NCI-H128 (cell line): ENCODE results near the gene USP4.
"Not testable (repeated sequence)": the region's sequence is repeated elsewhere in the genome, so short reads cannot be mapped to it uniquely, and the experiment has no call there.

Source experiments
- DNase-seq: peaks from one replicate; lab custom pipeline; 2025; ENCODE audit not compliant: unreplicated experiment; lab: John Stamatoyannopoulos, UW

USP4 gene, protein sequence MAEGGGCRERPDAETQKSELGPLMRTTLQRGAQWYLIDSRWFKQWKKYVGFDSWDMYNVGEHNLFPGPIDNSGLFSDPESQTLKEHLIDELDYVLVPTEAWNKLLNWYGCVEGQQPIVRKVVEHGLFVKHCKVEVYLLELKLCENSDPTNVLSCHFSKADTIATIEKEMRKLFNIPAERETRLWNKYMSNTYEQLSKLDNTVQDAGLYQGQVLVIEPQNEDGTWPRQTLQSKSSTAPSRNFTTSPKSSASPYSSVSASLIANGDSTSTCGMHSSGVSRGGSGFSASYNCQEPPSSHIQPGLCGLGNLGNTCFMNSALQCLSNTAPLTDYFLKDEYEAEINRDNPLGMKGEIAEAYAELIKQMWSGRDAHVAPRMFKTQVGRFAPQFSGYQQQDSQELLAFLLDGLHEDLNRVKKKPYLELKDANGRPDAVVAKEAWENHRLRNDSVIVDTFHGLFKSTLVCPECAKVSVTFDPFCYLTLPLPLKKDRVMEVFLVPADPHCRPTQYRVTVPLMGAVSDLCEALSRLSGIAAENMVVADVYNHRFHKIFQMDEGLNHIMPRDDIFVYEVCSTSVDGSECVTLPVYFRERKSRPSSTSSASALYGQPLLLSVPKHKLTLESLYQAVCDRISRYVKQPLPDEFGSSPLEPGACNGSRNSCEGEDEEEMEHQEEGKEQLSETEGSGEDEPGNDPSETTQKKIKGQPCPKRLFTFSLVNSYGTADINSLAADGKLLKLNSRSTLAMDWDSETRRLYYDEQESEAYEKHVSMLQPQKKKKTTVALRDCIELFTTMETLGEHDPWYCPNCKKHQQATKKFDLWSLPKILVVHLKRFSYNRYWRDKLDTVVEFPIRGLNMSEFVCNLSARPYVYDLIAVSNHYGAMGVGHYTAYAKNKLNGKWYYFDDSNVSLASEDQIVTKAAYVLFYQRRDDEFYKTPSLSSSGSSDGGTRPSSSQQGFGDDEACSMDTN

DNA sequence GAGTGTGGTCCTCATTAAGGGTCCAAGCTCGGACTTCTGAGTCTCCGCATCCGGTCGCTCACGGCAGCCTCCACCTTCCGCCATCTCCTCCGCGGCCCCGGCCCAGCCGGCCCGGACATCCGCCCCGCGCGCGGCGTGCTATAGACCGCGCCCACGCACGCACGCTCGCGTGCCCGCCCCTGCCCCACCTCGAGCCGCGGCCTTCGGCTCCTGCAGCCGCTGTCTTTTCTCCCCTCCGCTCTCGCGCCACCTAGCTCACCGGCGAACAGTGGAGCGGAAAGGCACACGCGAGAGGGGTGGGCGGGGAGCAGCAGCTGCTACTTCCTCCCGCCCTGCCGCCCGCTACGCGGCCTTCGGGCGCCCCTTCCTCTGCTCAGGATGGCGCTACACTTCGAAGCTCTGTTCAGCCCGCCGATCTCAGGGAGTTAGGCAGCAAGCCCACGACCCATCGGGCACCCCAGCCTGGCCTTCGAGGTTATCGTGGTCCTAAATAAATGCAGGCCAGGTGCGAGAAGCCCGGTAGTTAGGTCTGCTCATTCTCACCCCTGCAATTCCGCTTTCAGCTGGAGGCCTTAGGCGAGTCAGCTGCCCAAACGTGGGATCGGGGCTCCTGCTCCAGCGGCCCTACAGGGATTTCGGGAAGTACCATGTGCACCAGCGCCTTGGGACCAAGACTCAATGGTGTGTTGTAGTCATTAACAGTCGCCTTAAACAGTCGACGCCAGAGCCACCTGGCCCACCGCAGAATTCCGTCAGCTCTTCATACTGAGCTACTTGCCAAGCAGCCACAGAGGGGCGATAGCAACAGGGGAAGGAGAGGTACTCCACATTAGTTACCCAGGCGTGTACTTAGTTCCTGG, at the start of gene USP4:
Gene USP4 (minus strand): TSS at position 113 of the 860 bp plus-strand sequence. CDS start 29 bp downstream, at position 84.
- peak; percentile 70 for DNase-seq

DNA sequence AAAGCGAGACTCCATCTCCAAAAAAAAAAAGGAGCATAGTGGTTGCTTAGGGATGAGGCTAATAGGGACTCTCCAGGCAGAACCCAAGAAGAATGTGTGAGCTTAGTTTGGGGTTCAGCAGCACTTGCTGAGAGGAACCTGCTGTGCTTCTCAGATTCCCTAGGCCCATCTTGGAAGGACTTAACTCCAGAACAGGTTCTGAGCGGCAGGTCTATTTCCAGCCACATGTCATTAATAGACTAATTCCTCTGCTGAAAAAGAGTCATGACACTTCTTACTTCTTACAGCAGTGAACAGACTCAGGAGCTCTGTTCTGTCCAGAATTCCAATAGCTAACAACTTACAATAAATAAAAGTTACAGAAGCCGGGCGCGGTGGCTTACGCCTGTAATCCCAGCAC, 49.4 kb upstream of the USP4 start:
- DNase-seq, result no peak

DNA sequence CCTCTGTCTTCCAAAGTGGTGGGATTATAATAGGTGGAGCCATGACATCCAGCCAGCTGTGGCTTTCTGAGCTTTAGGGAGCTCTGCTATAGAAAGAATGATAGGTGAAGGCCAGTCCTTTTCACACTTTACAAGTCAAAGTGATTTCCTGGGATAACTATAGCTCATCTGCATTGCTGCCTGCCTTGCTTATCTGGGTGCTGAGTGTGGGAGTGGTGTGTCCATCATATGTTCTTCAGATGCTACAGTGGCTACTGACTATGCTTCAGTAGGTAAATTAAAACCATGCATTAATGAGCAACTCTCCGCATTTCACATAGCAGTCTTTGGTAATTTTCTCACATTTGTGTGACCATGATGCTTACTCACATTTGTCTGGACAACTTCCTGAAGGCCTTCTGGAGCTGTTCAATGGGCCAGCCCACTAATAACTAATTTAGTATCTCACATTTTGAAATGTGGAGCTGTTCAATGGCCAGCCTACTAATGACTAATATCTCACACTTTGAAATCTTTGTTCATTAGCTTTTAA, 48.5 kb upstream of the USP4 start:
- DNase-seq, result no peak

DNA sequence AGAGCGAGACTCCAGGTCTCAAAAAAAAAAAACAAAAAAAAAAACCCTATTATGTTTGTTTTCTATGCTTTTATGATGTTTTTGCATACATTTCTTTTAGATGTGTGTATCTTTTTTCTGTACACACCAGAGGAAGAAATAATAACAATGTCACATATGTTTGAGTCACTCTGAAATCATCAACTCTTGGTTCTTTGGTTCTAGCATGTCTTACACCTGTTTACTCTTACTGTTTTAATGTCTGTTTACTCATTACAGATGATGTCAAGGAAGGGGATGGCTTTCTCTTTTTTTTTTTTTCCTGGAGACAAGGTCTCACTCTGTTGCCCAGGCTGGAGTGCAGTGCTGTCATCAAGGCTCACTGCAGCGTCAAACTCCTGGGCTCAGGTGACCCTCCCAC, 47.9 kb upstream of the USP4 start:
- no peak for DNase-seq

DNA sequence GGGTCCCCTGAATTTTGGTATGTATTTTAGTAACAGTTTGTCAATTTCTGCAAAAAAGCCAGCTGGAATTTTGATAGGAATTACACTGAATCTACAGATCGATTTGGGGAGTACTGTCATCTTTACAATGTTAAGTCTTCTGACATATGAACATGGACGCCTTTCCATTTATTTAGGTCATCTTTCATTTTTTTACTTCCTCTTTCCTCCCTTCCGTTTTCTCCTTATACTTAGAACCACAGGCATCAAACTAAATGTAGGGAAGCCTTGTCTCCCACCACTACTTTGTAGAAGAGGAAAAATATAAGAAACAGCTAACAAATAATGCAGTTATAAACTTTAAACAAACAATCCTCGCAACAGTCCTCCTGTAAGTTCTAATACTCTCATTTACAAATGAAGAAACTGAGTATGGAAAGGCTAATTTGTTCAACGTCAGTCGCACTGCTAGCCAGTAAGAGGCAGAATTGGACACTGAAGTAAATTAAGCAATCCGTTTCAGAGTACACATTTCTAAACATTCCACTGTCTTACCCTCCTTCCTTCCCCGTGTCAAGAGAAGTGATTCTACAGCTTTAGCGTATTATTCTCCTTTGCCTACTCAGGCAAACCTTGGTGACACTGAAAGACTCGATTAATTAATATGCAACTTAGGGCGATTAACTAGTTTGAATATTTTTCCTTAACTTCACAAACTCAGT, 46.4 kb upstream of the USP4 start:
- DNase-seq, result no peak

DNA sequence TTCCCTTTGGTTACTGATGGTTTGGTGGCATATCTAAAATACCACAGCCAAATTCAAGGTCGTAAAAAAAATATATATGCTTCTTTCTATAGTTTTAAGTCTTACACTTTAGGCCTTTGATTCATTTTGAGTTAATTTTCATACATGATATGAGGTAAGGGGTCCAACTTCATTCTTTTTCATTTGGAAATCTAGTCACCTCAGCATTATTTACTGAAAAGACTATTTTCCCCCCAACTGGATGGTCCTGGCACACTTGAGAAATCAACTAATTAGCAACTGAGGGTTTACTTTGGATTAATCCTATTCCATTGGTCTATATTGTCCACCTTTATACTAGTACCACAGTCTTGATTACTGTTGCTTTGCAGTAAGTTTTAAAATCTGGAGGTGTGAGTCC, 45.8 kb upstream of the USP4 start:
- DNase-seq, result no peak

DNA sequence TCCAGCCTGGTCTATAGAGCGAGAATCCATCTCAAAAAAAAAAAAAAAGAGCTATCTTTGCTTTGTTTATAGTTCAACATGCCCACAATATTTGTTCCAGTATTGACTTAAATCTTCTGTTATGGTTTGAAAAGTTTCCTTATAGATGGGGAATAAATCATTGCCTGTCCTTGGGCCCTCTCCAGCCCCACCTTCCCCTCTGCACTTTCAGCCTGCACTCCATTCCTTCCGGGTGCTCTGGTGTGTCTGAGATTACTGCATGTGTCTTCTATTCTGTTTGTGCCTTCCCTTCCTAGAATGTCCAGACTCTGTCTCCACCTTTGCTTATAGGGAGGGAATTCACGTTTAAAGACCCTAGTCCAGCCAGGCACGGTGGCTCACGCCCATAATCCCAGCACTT, 43.5 kb upstream of the USP4 start:
- DNase-seq, result no peak

DNA sequence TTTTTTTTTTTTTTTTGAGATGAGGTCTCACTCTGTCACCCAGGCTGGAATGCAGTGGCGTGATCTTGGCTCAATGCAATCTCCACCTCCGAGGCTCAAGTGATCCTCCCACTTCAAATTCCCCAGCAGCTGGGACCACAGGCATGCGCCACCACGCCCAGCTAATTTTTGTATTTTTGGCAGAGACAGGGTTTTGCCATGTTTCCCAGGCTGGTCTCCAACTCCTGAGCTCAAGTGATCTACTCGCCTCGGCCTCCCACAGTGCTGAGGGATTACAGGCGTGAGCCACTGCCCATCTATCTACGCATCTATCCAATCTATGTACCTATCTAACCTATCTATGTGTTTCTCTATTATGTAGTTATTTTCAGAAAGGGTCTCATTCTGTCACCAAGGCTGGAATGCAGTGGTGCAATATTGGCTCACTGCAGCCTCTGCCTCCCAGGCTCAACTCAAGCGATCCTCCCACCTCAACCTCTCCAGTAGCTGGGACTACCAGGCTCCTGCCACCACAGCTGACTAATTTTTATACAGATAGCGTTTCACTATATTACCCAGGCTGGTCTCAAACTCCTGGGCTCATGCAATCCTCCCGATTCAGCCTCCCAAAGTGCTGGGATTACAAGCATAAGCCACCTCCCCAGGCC, 38.5 kb upstream of the USP4 start:
- no peak for DNase-seq

DNA sequence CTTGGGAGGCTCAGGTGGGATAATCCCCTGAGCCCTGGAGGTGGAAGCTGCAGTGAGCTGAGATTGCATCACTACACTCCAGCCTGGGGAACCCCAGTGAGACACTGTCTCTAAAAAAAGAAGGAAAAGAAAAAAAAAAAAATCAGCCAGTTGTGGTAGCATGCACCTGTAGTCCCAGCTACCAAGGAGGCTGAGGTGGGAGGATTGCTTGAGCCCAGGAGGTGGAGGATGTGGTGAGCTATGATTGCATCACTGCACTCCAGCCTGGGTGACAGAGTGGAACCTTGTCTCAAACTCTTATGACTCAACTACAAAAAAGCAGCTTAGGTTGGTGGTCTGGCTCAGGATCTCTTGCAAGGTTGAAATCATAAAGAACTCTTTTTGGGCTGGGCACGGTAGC, 37.6 kb upstream of the USP4 start:
- DNase-seq, result no peak

DNA sequence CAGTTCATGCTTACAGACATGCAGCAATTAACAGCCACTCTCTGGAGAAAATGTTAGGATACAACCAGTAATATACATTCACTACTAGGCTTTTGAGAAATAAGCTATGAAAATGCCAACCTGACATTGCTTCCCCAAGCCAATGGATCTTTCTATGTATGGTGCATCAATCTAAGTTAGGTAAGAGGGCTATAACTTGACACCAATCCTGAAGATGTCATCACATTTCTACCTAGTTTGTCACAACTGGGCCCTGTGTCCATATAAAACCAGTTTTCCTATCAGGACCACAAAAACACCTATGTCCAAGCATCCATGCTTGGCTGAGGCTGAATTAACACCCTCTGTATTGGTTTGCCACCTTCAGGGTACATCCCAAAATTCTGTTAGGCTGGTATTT, 32.1 kb upstream of the USP4 start:
- DNase-seq, result no peak

DNA sequence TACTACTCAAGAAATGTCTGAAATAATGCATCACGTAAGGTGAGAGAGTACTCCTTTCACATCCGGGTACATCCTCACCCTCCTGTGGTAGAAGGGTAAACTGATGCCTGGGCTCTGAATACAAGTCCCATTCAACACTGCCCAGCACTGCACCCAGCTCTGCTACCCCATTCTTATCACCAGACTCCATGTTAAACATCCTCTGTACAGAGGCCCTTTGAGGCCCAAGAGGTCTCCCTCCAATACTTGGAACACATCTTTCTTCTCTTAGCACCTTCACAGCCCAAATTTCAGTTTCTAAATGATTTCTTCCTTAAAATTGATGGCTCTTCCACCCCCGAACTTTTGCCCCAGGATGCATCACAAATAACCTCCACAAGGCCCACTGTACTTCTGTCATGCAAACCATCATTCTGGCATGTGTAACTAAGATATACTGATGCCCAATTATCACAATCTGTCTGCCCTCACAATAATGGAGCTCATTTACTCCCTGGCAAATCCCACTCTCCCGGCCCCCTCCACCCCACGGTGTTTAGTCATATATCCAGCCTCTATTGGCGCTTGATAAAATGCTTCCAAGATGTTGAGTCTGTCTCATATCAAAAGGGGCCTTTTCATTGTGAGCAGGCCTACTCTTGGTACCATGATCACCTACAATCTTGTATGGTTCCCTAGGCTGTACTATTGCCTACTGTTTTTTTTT, 30.9 kb upstream of the USP4 start:
- no peak for DNase-seq

DNA sequence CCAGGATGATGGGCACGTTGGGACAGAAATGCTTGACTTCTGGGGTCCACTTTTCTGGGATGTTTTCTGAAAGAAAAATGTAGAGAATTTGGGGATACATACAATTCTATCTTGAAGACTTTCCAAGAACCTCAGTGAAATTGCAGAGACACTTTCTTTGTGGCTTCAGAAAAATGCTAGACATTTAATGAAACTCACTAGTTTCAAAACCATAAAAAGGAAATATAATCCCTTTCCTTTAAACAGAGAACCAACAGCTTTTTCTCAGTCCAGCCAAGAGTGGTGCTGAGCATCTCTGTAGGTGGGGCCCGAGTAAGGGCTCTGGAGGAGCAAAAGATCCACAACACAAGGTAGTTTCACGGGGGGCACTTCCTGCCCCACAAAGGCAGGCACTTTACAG, 22.7 kb upstream of the USP4 start:
- no peak for DNase-seq

DNA sequence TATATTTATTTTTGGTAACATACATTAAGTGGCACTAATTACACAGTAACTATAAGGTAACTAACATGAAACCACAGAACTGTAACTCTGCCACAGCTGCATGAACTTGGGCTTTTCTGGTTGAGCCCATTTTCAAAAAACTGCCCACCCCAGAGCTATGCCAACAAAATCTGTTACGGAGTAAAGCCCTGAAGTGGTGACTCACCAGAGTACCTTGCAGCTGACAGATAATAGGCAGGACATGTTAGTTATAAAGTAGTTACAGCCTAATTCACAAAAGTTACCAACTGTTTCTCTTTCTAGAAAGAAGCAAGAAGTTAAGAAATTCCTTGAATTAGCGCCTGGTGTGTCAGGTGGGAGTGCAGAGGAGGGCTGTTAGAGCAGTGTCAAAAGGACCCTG, 19.8 kb upstream of the USP4 start:
- no peak for DNase-seq

DNA sequence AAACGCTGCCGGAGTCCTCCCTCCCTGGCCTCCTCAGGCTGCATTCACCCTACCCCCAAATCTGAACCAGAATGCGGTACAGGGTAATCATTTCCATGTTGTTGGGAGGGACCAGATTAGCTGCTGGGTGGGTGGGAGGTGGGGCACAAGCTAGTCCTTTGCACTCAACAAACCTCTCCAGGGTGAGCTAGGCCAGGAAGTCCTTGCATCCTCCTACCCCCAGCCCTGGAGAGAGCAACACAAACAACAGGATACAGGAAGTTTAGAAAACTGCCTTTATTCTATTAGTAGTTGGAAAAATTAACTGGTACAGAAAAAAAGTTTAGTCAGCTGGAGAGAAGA, 19.0 kb upstream of the USP4 start:
- DNase-seq, result no peak

DNA sequence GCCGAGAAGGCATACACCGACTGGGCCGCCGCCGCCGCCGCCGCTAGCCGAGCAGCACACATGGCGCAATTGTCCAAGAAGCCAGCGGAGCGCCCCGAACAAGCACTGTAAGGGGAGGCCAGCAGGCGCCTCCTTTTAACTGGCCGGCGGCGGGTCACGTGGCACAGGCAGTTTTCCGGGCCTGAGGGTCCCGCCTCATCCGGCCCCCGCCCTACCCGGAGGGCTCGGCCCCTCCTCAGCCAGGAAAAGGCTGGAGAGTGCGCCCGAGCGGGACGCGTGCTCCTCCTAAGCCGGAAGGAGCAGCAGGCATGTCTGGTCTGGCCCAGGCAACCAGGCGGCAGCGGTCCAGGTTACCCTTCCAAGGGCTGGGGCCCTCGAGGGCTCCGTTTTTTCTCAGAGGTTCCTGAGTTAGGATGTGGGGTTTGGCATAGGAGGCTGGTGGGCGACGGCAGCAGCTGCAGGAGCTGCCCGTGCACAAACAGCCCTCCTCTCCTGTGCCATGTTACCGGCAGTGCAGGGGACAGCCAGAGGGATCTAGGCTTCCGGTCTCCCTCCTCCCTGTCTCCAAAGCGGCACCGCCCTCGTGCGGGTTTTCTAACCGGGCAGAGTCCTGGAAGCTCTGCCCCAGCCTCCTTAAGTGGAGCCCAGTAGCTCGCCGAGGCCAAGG, 18.5 kb upstream of the USP4 start, which contains the start of gene GPX1:
Gene GPX1 (minus strand): TSS at position 137 of the 667 bp plus-strand sequence. CDS start 75 bp downstream, at position 62.
- DNase-seq, result peak; percentile 82

DNA sequence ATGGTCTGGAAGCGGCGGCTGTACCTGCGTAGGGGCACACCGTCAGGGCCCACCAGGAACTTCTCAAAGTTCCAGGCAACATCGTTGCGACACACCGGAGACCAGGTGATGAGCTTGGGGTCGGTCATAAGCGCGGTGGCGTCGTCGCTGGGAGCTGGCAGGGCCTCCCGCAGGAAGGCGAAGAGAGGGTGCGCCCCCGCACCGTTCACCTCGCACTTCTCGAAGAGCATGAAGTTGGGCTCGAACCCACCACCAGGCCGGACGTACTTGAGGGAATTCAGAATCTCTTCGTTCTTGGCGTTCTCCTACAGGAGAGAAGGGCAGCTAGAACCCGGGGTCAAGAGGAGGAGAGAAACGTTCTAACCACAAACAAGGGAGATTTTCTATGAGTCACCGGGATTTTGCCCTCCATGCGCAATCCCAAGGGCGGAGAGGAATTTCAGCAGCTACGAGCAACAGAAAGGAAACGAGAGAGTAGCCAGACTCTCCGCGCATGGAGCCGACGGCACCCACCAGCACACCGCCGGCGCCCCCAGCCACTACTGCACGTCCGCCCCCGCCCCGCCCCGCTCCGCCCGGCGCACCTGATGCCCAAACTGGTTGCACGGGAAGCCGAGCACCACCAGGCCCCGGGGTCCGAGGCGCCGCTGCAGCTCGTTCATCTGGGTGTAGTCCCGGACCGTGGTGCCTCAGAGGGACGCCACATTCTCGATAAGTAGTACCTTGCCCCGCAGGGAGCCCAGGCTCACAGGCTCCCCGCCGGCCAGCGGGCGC, 17.8 kb upstream of the USP4 start:
- not testable (repeated sequence) for DNase-seq

DNA sequence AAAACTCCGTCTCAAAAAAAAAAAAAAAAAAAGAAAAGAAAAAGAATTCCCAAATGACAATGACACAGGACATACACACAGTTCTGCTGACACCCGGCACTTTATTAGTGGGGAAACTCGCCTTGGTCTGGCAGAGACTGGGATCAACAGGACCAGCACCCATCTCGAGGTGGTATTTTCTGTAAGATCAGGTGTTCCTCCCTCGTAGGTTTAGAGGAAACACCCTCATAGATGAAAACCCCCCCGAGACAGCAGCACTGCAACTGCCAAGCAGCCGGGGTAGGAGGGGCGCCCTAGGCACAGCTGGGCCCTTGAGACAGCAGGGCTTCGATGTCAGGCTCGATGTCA, 17.2 kb upstream of the USP4 start:
- not testable (repeated sequence) for DNase-seq

DNA sequence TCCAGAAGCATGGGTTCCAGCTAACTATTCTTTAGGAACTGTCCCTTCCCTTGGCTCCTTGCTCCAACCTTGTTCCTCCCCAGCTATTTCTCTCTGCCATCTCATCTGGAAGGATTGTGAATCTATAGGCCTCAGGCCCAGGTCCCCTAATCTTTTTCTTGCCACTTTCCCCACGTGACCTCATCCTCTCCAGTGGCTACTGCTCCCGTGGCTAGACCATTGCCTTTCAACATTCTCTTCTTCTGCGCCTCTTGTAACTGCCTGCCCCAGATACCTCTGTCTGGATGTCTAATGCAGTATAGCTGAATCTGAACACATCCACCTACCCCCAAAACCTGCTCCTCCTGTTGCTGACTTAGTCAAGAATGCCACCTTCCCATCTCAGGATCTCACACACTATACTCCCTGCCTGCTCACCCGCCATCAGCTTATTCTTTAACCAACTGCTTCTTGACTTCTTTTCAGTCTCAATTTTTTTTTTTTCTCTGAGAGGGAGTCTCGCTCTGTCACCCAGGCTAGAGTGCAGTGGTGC, 13.1 kb upstream of the USP4 start:
- no peak for DNase-seq
